ENCODE measurements around the gene GPM6B. TPM values are rescaled to one million over a fixed set of nuclear protein-coding genes. Genes with fewer than 3 reads are reported as not detected.

GPM6B gene
- total and polyA plus RNA-seq, 2 of the 4 experiments (the other 2 are of a cell fraction): 4.2 to 5.9 TPM

GRCh38 chrX:13826770-13827169, 9.9 kb upstream of the GPM6B start:
- dilution Hi-C loops (cut with HindIII; ENCODE audit: low sequenced_read_pairs, unreplicated experiment): no loop called here
- Histone ChIP-seq H3K9me1 (ENCODE audit: insufficient read depth, low read length) (no peaks in the 10 kb centered on the region), H2BK15ac (ENCODE audit: low read depth, low read length) (no peak overlapping the region), H2BK5ac (ENCODE audit: low read depth, low read length, poor library complexity, severe bottlenecking) (no peak overlapping the region), H3K9ac (ENCODE audit: low read depth, low read length) (no peak overlapping the region), H3K4me2 (ENCODE audit: low read depth, low read length) (no peak overlapping the region), H4K91ac (ENCODE audit: insufficient read depth, low read depth, low read length) (no peak overlapping the region), H3K4me3 (ENCODE audit: insufficient read depth, low read depth, low read length) (no peak overlapping the region), H3K23ac (ENCODE audit: low read depth, low read length) (no peak overlapping the region), H3K36me3 (ENCODE audit: control insufficient read depth, insufficient read depth, low read length) (no peaks in the 10 kb centered on the region), H2AK5ac (ENCODE audit: low read depth, low read length) (no peak overlapping the region), H4K20me1 (ENCODE audit: insufficient read depth, low read length) (no peaks in the 10 kb centered on the region), H3K14ac (replicated peaks; ENCODE audit: low read depth, low read length) (no peak overlapping the region), H3K27me3 (ENCODE audit: control insufficient read depth, insufficient read depth, low read length) (peaks cover 12% of the 10 kb centered on the region; the same call in 1 of the 2 replicates), H3K79me1 (ENCODE audit: low read depth in 1 of 2, low read length in 2 of 2) (no peaks in the 10 kb centered on the region), H4K8ac (ENCODE audit: low read depth in 2 of 2, low read length in 2 of 2) (no peak overlapping the region), H2BK20ac (ENCODE audit: low read depth, low read length) (no peak overlapping the region), H4K5ac (ENCODE audit: low read depth, low read length) (no peak overlapping the region), H2AFZ (replicated peaks; ENCODE audit: low read length, poor library complexity) (no peak overlapping the region), H3K9me3 (ENCODE audit: control insufficient read depth, insufficient read depth, low read length) (no peaks in the 10 kb centered on the region), H3K56ac (ENCODE audit: extremely low read depth, insufficient read depth, low read length) (no peak overlapping the region), H3K4me1 (ENCODE audit: control insufficient read depth, insufficient read depth, low read length) (no peaks in the 10 kb centered on the region), H3K27ac (ENCODE audit: insufficient read depth, low read length) (no peak overlapping the region), H3K18ac (ENCODE audit: low read depth, low read length) (no peak overlapping the region), H2BK120ac (ENCODE audit: low read depth, low read length) (no peak overlapping the region), H2AK9ac (replicated peaks; ENCODE audit: low read depth, low read length, poor library complexity) (no peak overlapping the region), H3K4ac (ENCODE audit: low read depth, low read length) (no peak overlapping the region)
- ChIA-PET CTCF (interaction anchor here (0.6 kb wide), 1 partner anchor 64 kb away, joined by 3 read pairs; no protein-coding TSS in a partner anchor), POLR2A (ENCODE audit: unreplicated experiment) (no interaction called here)
- DNase-seq (no peak), ATAC-seq (ENCODE audit: low read depth) (no peak)
- in situ Hi-C loops (cut with MboI; ENCODE audit: low sequenced_read_pairs): no loop called here
- intact Hi-C loops (cut with micrococcal nuclease): no loop called here
- BruUV-seq (replicated peaks): no TSS peak
- TF ChIP-seq RAD21 (IDR thresholded peaks at IDR 0.05; ENCODE audit: low read length) (no peak), ELK1 (IDR thresholded peaks at IDR 0.05; ENCODE audit: borderline replicate concordance, low read depth, low read length) (no peak), RFX5 (IDR thresholded peaks at IDR 0.05; ENCODE audit: low read depth, low read length) (no peak)
- WGBS, 2 experiments (ENCODE audit: extremely low coverage in 2 of 2, insufficient read length in 1 of 2): 70% methylated on average over 2 of the region's 5 CpGs; no CpG with 5 or more reads in 1 of the 2 experiments

Measured in IMR-90 (cell line).